ENCODE results near the gene OR2S2.

OR2S2 gene

DNA sequence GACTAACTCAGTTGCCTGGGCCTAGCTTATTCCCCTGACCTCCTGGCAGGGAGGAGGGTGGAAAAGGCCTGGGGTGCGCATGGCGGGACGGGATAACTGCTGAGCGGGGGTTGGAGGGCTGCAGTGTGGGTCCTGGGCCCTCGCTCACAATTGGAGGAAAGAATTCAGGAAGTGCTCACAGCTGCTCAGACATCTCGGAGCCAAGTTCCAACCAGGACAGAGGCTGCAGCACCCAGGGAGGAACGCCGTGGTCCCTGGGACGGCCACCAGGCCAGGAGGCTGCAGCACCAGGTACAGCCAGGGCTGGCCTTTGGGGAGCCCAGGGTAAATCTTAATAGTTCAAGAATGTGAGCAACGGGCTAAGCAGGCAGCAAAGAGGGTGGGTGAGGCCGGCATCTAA lies 48.7 kb downstream of the OR2S2 start, which contains the start of gene SPAAR:
Gene SPAAR, plus strand, starts transcription at position 217 of the 400 bp plus-strand sequence. CDS start 974 bp downstream, outside the sequence.
- DNase-seq (ENCODE audit: low read depth): no peak

DNA sequence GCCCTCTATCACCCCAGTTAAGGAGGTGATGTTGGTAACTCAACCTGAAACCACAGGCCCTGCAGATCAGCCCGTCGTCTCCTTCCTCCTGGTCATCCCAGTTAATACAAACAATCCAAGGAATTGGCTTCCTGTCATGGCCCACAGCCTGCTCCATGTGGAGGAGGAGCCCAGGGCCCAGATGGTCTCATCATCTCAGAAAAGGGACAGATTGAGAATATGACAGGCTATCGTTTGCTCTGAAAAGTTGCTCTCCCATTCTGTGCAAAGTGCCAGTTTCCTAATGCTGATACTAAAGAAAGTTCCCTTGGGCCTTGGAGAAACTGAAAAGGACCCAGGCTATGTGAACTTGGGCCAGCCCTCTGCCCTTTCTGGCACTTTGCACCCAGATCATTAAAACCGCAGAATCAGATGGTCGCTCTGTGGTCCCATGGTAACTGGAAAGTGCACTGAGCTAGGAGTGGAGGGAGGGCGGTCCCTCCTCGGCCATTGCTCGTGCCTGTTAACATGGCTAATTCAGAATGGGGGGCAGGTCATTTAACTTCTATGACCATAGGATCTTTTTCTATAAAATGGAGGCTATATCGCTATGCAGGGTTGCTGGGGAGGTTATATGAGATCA lies 49.3 kb downstream of the OR2S2 start:
- DNase-seq (ENCODE audit: low read depth): no peak

DNA sequence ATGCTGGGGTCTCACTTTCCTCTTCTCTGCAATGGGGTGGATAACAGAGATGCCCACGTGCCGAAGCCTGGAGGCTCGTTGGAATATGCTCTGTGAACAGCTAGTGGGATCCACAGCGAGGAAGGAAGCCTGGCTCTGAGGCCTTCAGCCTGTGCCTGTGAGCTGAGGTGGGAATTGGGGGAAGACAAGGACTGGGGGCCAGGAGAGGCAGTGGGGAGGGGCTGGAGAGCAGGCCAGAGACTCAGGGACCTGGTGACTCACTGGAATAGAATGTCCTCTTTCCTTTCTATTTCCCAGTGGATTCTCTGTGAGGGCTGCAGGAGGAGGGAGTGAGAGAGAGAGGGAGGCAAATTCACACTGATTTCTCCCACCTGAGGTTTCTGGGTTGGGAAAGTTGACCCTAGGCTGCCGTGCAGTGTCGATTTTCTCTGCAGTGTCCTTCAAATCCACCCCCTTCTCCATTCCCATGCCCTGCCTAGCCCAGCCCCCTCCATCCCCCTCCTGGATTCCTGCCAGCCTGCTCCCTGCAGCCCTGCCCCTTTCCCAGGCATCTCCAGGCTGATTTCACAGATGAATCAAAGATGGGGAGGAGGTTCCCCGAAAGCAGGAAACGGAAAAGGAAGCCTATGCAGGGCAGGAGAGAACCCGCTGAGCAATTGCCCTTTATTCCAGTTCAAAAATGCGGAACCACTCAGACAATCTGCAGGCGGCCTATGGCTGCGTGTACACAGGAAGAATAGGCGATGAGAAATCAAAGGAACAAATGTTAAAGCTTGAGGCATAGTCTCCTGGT lies 50.0 kb downstream of the OR2S2 start:
- no peak for DNase-seq (ENCODE audit: low read depth)
